Naive thymus-derived CD4-positive, alpha-beta T cell (primary cell): ENCODE results near the gene DDIT4L. TPM values are rescaled to one million over a fixed set of nuclear protein-coding genes. Genes with fewer than 3 reads are reported as not detected.

Experiments used
- polyA plus RNA-seq, 2 donors: library from polyadenylated mRNA; unstranded; fragments of 300-500 nt; fragmentation: Illumina TruSeq; gene quantifications; one replicate each; pipeline ENCODE4 v1.2.3, GENCODE V29; 2021
- total RNA-seq, 6 experiments: library from RNA in 5 of 6; stranded (reverse) in 5 of 6; gene quantifications; 1 replicate in 5 of 6; 2 replicates in 1 of 6; pipeline ENCODE4 v1.2.3 and lab custom pipeline; 2021 to 2026

DDIT4L gene
- total and polyA plus RNA-seq, 7 experiments from 2014 or later: 1.2 TPM; not detected in 6

Other genes with a start within 250 kb of the DDIT4L start
- gene DNAJB14, start 243.8 kb downstream of the DDIT4L start, total RNA-seq: 10 to 100 TPM; 49.7 to 80.5 (median 54.2) TPM
- 10 to 100 TPM; 51.1 to 60.4 TPM for gene DNAJB14, start 243.8 kb downstream of the DDIT4L start, polyA plus RNA-seq
- gene H2AZ1, start 240.2 kb downstream of the DDIT4L start, total RNA-seq: 100 to 1,000 TPM in 3 of 5 experiments, 10 to 100 TPM in 2; 82.2 to 407 (median 123) TPM
- gene H2AZ1, start 240.2 kb downstream of the DDIT4L start, polyA plus RNA-seq: 100 to 1,000 TPM; 381 to 414 TPM